ENCODE data around the gene CHCHD3. TPM values are rescaled to one million over a fixed set of nuclear protein-coding genes. Genes with fewer than 3 reads are reported as not detected.
"Not testable (repeated sequence)": the region's sequence is repeated elsewhere in the genome, so short reads cannot be mapped to it uniquely, and the experiment has no call there.

CHCHD3 gene
- total RNA-seq, 2 experiments from 2014 or later: 62.0 to 65.0 TPM

GRCh38 chr7:132932296-132933071, 149.4 kb downstream of the CHCHD3 start:
- Mint-ChIP-seq H3K27ac (no peak overlapping the region), H3K4me1 (ENCODE audit: low read depth) (peaks cover 18% of the 10 kb centered on the region), H3K9me3 (peaks cover 5% of the 10 kb centered on the region), H3K4me3 (no peak overlapping the region), H3K27me3 (ENCODE audit: low read depth) (no peaks in the 10 kb centered on the region), H3K36me3 (ENCODE audit: low read depth) (peaks cover 35% of the 10 kb centered on the region)
- CTCF ChIA-PET: no interaction called here
- intact Hi-C loops (cut with micrococcal nuclease): no loop called here
- DNase-seq: no peak

- no peak overlapping the region for H3K4me3 Mint-ChIP-seq
- H3K9me3 Mint-ChIP-seq: peaks cover 8% of the 10 kb centered on the region
- no peak overlapping the region for H3K27ac Mint-ChIP-seq
- H3K4me1 Mint-ChIP-seq (ENCODE audit: low read depth): peaks cover 18% of the 10 kb centered on the region
- DNase-seq: no peak
- CTCF ChIA-PET: no interaction called here
- H3K36me3 Mint-ChIP-seq (ENCODE audit: low read depth): peaks cover 44% of the 10 kb centered on the region
- intact Hi-C loops (cut with micrococcal nuclease): no loop called here
- no peaks in the 10 kb centered on the region for H3K27me3 Mint-ChIP-seq (ENCODE audit: low read depth)
These were observed 151.0 kb downstream of the CHCHD3 start for GRCh38 chr7:132930881-132931280.

- CTCF ChIA-PET: interaction anchor here (0.5 to 0.7 kb wide), 5 partner anchors 12 to 310 kb away, joined by 3 to 5 read pairs (median 3); no protein-coding TSS in a partner anchor
- Mint-ChIP-seq H3K36me3 (ENCODE audit: low read depth) (peaks cover 49% of the 10 kb centered on the region), H3K4me1 (ENCODE audit: low read depth) (peaks cover 18% of the 10 kb centered on the region)
- H3K4me3 Mint-ChIP-seq; H3K9me3 Mint-ChIP-seq; intact Hi-C loops (cut with micrococcal nuclease); H3K27ac Mint-ChIP-seq; H3K27me3 Mint-ChIP-seq (ENCODE audit: low read depth); DNase-seq: not testable (repeated sequence)
These were observed 151.9 kb downstream of the CHCHD3 start for GRCh38 chr7:132929944-132930343.

GRCh38 chr7:132919771-132920170, 162.1 kb downstream of the CHCHD3 start:
- Mint-ChIP-seq H3K27me3 (ENCODE audit: low read depth) (no peaks in the 10 kb centered on the region), H3K4me1 (ENCODE audit: low read depth) (no peaks in the 10 kb centered on the region), H3K27ac (no peak overlapping the region), H3K9me3 (no peaks in the 10 kb centered on the region), H3K4me3 (no peak overlapping the region), H3K36me3 (ENCODE audit: low read depth) (peaks cover 16% of the 10 kb centered on the region)
- CTCF ChIA-PET: no interaction called here
- intact Hi-C loops (cut with micrococcal nuclease): no loop called here
- no peak for DNase-seq

- no peaks in the 10 kb centered on the region for H3K9me3 Mint-ChIP-seq
- no peak overlapping the region for H3K27ac Mint-ChIP-seq
- peaks cover 34% of the 10 kb centered on the region for H3K36me3 Mint-ChIP-seq (ENCODE audit: low read depth)
- CTCF ChIA-PET: interaction anchor here (0.6 kb wide), 1 partner anchor 393 kb away, joined by 4 read pairs; no protein-coding TSS in a partner anchor
- no peaks in the 10 kb centered on the region for H3K4me1 Mint-ChIP-seq (ENCODE audit: low read depth)
- intact Hi-C loops (cut with micrococcal nuclease): no loop called here
- no peak overlapping the region for H3K4me3 Mint-ChIP-seq
- no peak for DNase-seq
- no peaks in the 10 kb centered on the region for H3K27me3 Mint-ChIP-seq (ENCODE audit: low read depth)
These were observed 166.2 kb downstream of the CHCHD3 start for GRCh38 chr7:132915647-132916046.

DNA sequence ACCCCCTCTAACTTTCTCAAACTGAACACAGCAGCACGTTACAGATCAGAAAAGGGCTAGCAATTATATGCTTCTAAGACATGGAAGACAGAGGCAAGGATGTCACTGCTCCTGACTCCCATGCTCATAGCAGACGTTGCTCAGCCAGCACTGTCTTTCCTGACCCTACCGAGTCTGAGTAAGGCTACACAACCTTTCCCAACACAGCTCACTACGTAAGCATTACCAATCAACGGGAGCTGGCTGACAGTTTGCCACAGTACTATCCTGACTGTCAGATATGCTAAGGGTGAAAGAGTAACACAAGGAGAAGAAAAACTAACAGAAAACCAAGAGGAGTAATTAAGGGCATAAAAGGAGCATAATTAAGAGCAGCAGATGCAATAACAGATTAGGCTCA, 171.2 kb downstream of the CHCHD3 start:
- CTCF ChIA-PET: no interaction called here
- Mint-ChIP-seq H3K9me3 (no peaks in the 10 kb centered on the region), H3K4me3 (no peak overlapping the region), H3K4me1 (ENCODE audit: low read depth) (no peaks in the 10 kb centered on the region), H3K36me3 (ENCODE audit: low read depth) (peaks cover 44% of the 10 kb centered on the region), H3K27ac (no peak overlapping the region), H3K27me3 (ENCODE audit: low read depth) (no peaks in the 10 kb centered on the region)
- no peak for DNase-seq
- intact Hi-C loops (cut with micrococcal nuclease): no loop called here

DNA sequence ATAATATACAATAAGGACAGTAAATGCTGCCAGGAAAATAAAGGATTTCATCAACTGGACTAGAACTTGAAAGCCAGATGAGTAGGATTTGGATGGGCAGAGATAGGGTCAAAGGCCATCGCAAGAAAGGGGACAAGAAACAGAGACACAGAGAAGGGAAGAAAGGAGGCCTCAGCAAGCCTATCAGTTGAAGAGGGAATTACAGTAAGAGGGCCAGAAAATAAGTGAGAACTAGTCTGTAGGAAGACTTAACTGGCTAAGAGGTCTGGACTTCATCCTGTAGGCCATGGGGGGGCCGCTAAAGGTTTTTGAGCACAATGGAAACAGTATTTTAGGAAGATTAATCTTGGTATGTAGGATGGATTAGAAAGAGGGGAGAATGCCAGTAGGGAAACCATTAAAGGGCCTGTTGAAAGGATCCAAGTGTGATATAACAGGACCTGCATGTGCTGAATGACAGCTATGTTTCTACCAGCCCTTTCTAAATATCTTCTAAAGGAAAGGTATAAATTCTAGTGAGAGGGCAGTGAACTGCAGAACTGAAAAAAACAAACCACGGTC, 174.4 kb downstream of the CHCHD3 start:
- CTCF ChIA-PET: no interaction called here
- Mint-ChIP-seq H3K27ac (no peak overlapping the region), H3K4me3 (no peak overlapping the region), H3K4me1 (ENCODE audit: low read depth) (peaks cover 10% of the 10 kb centered on the region), H3K36me3 (ENCODE audit: low read depth) (peaks cover 48% of the 10 kb centered on the region), H3K27me3 (ENCODE audit: low read depth) (no peaks in the 10 kb centered on the region), H3K9me3 (peaks cover 1% of the 10 kb centered on the region)
- intact Hi-C loops (cut with micrococcal nuclease): no loop called here
- no peak for DNase-seq

- CTCF ChIA-PET: no interaction called here
- Mint-ChIP-seq H3K9me3 (peaks cover 1% of the 10 kb centered on the region), H3K27me3 (ENCODE audit: low read depth) (no peaks in the 10 kb centered on the region), H3K27ac (no peak overlapping the region), H3K36me3 (ENCODE audit: low read depth) (peaks cover 49% of the 10 kb centered on the region), H3K4me3 (no peak overlapping the region), H3K4me1 (ENCODE audit: low read depth) (peaks cover 10% of the 10 kb centered on the region)
- no peak for DNase-seq
- intact Hi-C loops (cut with micrococcal nuclease): no loop called here
These were observed 175.6 kb downstream of the CHCHD3 start for GRCh38 chr7:132906193-132906835.

- CTCF ChIA-PET; DNase-seq; H3K4me3 Mint-ChIP-seq; H3K27me3 Mint-ChIP-seq (ENCODE audit: low read depth); intact Hi-C loops (cut with micrococcal nuclease); H3K9me3 Mint-ChIP-seq; H3K27ac Mint-ChIP-seq: not testable (repeated sequence)
- H3K36me3 Mint-ChIP-seq (ENCODE audit: low read depth): peaks cover 44% of the 10 kb centered on the region
- peaks cover 10% of the 10 kb centered on the region for H3K4me1 Mint-ChIP-seq (ENCODE audit: low read depth)
These were observed 176.8 kb downstream of the CHCHD3 start for GRCh38 chr7:132905136-132905535.

- H3K9me3 Mint-ChIP-seq: peaks cover 1% of the 10 kb centered on the region
- H3K4me3 Mint-ChIP-seq: no peak overlapping the region
- intact Hi-C loops (cut with micrococcal nuclease): no loop called here
- peaks cover 10% of the 10 kb centered on the region for H3K4me1 Mint-ChIP-seq (ENCODE audit: low read depth)
- no peak overlapping the region for H3K27ac Mint-ChIP-seq
- DNase-seq: no peak
- no peaks in the 10 kb centered on the region for H3K27me3 Mint-ChIP-seq (ENCODE audit: low read depth)
- H3K36me3 Mint-ChIP-seq (ENCODE audit: low read depth): peaks cover 43% of the 10 kb centered on the region
- CTCF ChIA-PET: interaction anchor here (0.9 kb wide), 1 partner anchor 12 kb away, joined by 3 read pairs; no protein-coding TSS in a partner anchor
These were observed 177.7 kb downstream of the CHCHD3 start for GRCh38 chr7:132904209-132904608.

- intact Hi-C loops (cut with micrococcal nuclease); CTCF ChIA-PET; DNase-seq; H3K27ac Mint-ChIP-seq; H3K4me3 Mint-ChIP-seq; H3K9me3 Mint-ChIP-seq; H3K27me3 Mint-ChIP-seq (ENCODE audit: low read depth): not testable (repeated sequence)
- peaks cover 10% of the 10 kb centered on the region for H3K4me1 Mint-ChIP-seq (ENCODE audit: low read depth)
- peaks cover 40% of the 10 kb centered on the region for H3K36me3 Mint-ChIP-seq (ENCODE audit: low read depth)
These were observed 179.6 kb downstream of the CHCHD3 start for GRCh38 chr7:132902294-132902693.

- no peak for DNase-seq
- H3K4me3 Mint-ChIP-seq: no peak overlapping the region
- CTCF ChIA-PET: no interaction called here
- no peak overlapping the region for H3K27ac Mint-ChIP-seq
- intact Hi-C loops (cut with micrococcal nuclease): no loop called here
- H3K4me1 Mint-ChIP-seq (ENCODE audit: low read depth): peaks cover 10% of the 10 kb centered on the region
- H3K27me3 Mint-ChIP-seq (ENCODE audit: low read depth): no peaks in the 10 kb centered on the region
- peaks cover 1% of the 10 kb centered on the region for H3K9me3 Mint-ChIP-seq
- H3K36me3 Mint-ChIP-seq (ENCODE audit: low read depth): peaks cover 45% of the 10 kb centered on the region
These were observed 180.6 kb downstream of the CHCHD3 start for GRCh38 chr7:132901241-132901640.

DNA sequence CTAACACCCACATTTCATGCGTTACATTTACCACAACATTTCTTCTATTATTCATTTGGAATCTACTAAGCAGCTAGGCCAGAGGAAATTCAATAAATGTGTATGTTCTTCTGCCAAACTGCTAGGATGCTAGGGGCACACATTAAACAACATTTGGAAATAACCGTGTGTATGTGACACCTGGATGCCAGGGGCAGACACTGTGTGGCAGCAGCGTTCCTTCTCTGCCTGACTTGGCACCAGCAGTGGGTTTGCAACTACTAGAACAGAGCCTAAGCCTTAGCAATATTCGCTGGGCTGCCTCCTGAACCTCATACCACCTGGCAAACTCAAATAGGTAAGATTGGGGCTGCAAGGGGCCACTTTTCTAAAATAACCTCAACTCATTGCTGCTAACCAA, 182.1 kb downstream of the CHCHD3 start:
- DNase-seq: no peak
- Mint-ChIP-seq H3K36me3 (ENCODE audit: low read depth) (peaks cover 43% of the 10 kb centered on the region), H3K27me3 (ENCODE audit: low read depth) (no peaks in the 10 kb centered on the region), H3K4me3 (no peak overlapping the region), H3K9me3 (peaks cover 1% of the 10 kb centered on the region), H3K4me1 (ENCODE audit: low read depth) (peaks cover 10% of the 10 kb centered on the region), H3K27ac (no peak overlapping the region)
- CTCF ChIA-PET: no interaction called here
- intact Hi-C loops (cut with micrococcal nuclease): no loop called here

All from activated naive CD4-positive, alpha-beta T cell treated with anti-CD3 and anti-CD28 coated beads for 36 hours (primary cell).